OCI-LY7 (cell line): ENCODE measurements around the gene RPS16. TPM values are rescaled to one million over a fixed set of nuclear protein-coding genes. Genes with fewer than 3 reads are reported as not detected.
A peak's percentile ranks its signal among the peaks of the same experiment; 100 is the strongest.

Source experiments
- BruUV-seq: library from RNA; stranded (reverse); fragments of 400-500 nt; replicated peaks from 2 replicates; lab custom pipeline; 2021; lab: Mats Ljungman, UMichigan
- CTCF ChIA-PET: fragments of 300-600 bp; sonication (Branson Sonifier 250); formaldehyde crosslinking; loops from one replicate; lab custom pipeline; 2022; ENCODE audit warnings: antibody characterized with exemption; ENCODE audit not compliant: unreplicated experiment; lab: Charles Lee
- POLR2A ChIA-PET: fragments of 300-600 bp; sonication (Branson Sonifier 250); formaldehyde crosslinking; loops from one replicate; lab custom pipeline; 2022; ENCODE audit warnings: antibody characterized with exemption; lab: Charles Lee
- DNase-seq: peaks from one replicate; pipeline ENCODE4 v3.0.0-alpha.2; 2015; ENCODE audit warnings: low spot score
- H2AFZ ChIP-seq: fragments of 200-600 bp; sonication (generic), shearing (Covaris generic); 2 replicates; pipeline ENCODE4 v1.6.1; 2014; ENCODE audit warnings: mild to moderate bottlenecking, antibody characterized with exemption, low read length, moderate library complexity
- H3K27ac ChIP-seq: fragments of 200-600 bp; sonication (generic); 2 replicates; pipeline ENCODE4 v1.5.1; 2014; ENCODE audit warnings: mixed run types, low read depth, mild to moderate bottlenecking, moderate library complexity, low read length, inconsistent platforms; ENCODE audit not compliant: poor library complexity, severe bottlenecking
- H3K36me3 ChIP-seq: fragments of 200-600 bp; sonication (generic); 2 replicates; pipeline ENCODE4 v1.6.1; 2014; ENCODE audit warnings: mild to moderate bottlenecking, antibody characterized with exemption, low read length, moderate library complexity, mixed read lengths; ENCODE audit not compliant: insufficient read depth
- H3K4me1 ChIP-seq: fragments of 200-600 bp; sonication (generic); 2 replicates; pipeline ENCODE4 v1.5.1; 2014; ENCODE audit warnings: mild to moderate bottlenecking, low read length; ENCODE audit not compliant: insufficient read depth, poor library complexity, severe bottlenecking
- H3K4me2 ChIP-seq: fragments of 200-600 bp; sonication (generic); 2 replicates; pipeline ENCODE4 v1.6.1; 2014; ENCODE audit warnings: mild to moderate bottlenecking, low read length
- H3K4me3 ChIP-seq: fragments of 200-600 bp; sonication (generic); 2 replicates; pipeline ENCODE4 v1.5.1; 2014; ENCODE audit warnings: mild to moderate bottlenecking, low read depth, low read length; ENCODE audit not compliant: poor library complexity, severe bottlenecking
- H3K79me2 ChIP-seq: fragments of 200-600 bp; sonication (generic); 2 replicates; pipeline ENCODE4 v1.6.1; 2016; ENCODE audit warnings: low read depth, mild to moderate bottlenecking, low read length, moderate library complexity, mixed read lengths; ENCODE audit not compliant: insufficient read depth
- H3K9me2 ChIP-seq: fragments of 200-600 bp; sonication (generic); 2 replicates; pipeline ENCODE4 v1.6.1; 2016; ENCODE audit warnings: mild to moderate bottlenecking, low read length, mixed read lengths; ENCODE audit not compliant: insufficient read depth
- H3K9me3 ChIP-seq: fragments of 200-600 bp; sonication (generic); 2 replicates; pipeline ENCODE4 v1.6.1; 2014; ENCODE audit warnings: mild to moderate bottlenecking, mixed run types, low read length, mixed read lengths
- H4K20me1 ChIP-seq: fragments of 200-600 bp; sonication (generic); 2 replicates; pipeline ENCODE4 v1.6.1; 2014; ENCODE audit warnings: mild to moderate bottlenecking, antibody characterized with exemption, low read length, moderate library complexity, mixed read lengths; ENCODE audit not compliant: insufficient read depth
- CTCF ChIP-seq: fragments of 200-600 bp; sonication (generic); conservative IDR thresholded peaks from 2 replicates; pipeline ENCODE4 v1.5.1; 2014; ENCODE audit warnings: mild to moderate bottlenecking, antibody characterized with exemption, low read length, moderate library complexity, mixed read lengths
- EZH2phosphoT487 ChIP-seq: fragments of 200-600 bp; sonication (generic); IDR thresholded peaks from 2 replicates; pipeline ENCODE4 v1.6.1; 2018; ENCODE audit warnings: low read depth, borderline replicate concordance, mild to moderate bottlenecking, mixed run types, antibody characterized with exemption, low read length, moderate library complexity, mixed read lengths
- intact Hi-C: fragments of 100-400 bp; cut with micrococcal nuclease; formaldehyde crosslinking; loops from one replicate; pipeline ENCODE4 v1.10.0; 2022; ENCODE audit not compliant: unreplicated experiment
- total RNA-seq, 2 experiments: library from RNA; depleted of rRNA in 1 of 2; stranded (reverse); fragments of >200 nt in 1 of 2; shearing (Covaris generic) in 1 of 2; gene quantifications; 2 replicates each; pipeline ENCODE4 v1.2.3, GENCODE V29; 2014 to 2022

RPS16 gene
- total RNA-seq, 2 experiments from 2014 or later = 634 to 3,661 TPM

GRCh38 chr19:39434123-39435076 lies 1.3 kb downstream of the RPS16 start:
- TF ChIP-seq EZH2phosphoT487 (no peak), CTCF (no peak)
- Histone ChIP-seq H3K9me2 (no peaks in the 10 kb centered on the region), H3K36me3 (peaks cover 54% of the 10 kb centered on the region), H3K4me3 (peak overlapping the region; percentile 97), H3K9me3 (no peaks in the 10 kb centered on the region), H3K27ac (peak overlapping the region; percentile 78), H3K79me2 (peaks cover 36% of the 10 kb centered on the region), H3K4me1 (peaks cover 43% of the 10 kb centered on the region), H2AFZ (no peak overlapping the region), H4K20me1 (peaks cover 17% of the 10 kb centered on the region), H3K4me2 (peak overlapping the region; percentile 93)
- ChIA-PET CTCF (interaction anchor here (0.5 kb wide), 1 partner anchor 504 kb away, joined by 3 read pairs; the partner anchor contains the start of genes MRPS12 and SARS2), POLR2A (interaction anchor here (1.5 to 1.8 kb wide), 6 partner anchors 7 to 99 kb away, joined by 3 to 15 read pairs (median 8); partner anchors contain the start of genes EID2B, GMFG and SUPT5H)
- no TSS peak for BruUV-seq
- peak; percentile 20 for DNase-seq
- intact Hi-C loops = no loop called here

- Histone ChIP-seq H3K36me3 (peaks cover 54% of the 10 kb centered on the region), H3K9me3 (no peaks in the 10 kb centered on the region), H3K4me3 (peak overlapping the region; percentile 97), H3K79me2 (peaks cover 36% of the 10 kb centered on the region), H2AFZ (no peak overlapping the region), H3K4me1 (peaks cover 35% of the 10 kb centered on the region), H3K9me2 (no peaks in the 10 kb centered on the region), H3K27ac (peak overlapping the region; percentile 78), H3K4me2 (peak overlapping the region; percentile 93), H4K20me1 (peaks cover 17% of the 10 kb centered on the region)
- intact Hi-C loops = no loop called here
- DNase-seq = no peak
- CTCF ChIA-PET = interaction anchor here (0.5 kb wide), 1 partner anchor 503 kb away, joined by 3 read pairs; the partner anchor contains the start of genes MRPS12 and SARS2
- POLR2A ChIA-PET = interaction anchor here (0.6 kb wide), 1 partner anchor 91 kb away, joined by 3 read pairs; the partner anchor contains the start of gene SAMD4B
- no TSS peak for BruUV-seq
- TF ChIP-seq CTCF (no peak), EZH2phosphoT487 (no peak)
Measured at GRCh38 chr19:39433480-39434079, 2.2 kb downstream of the RPS16 start.
